AG09319 (cell line): ENCODE results near the gene ATP6V1F.

Experiments used
- DNase-seq: peaks from one replicate; pipeline ENCODE4 v3.0.0-alpha.2; 2010; ENCODE audit warnings: low read depth; ENCODE audit errors: extremely low read depth
- CTCF ChIP-seq: IDR thresholded peaks from 2 replicates; pipeline ENCODE4 v1.5.1; 2011; ENCODE audit warnings: low read depth, mild to moderate bottlenecking, inconsistent platforms, low read length, moderate library complexity

Gene ATP6V1F

GRCh38 chr7:128883622-128884448 lies 21.2 kb downstream of the ATP6V1F start:
- DNase-seq = no peak
- TF ChIP-seq CTCF = peak; percentile 89

- TF ChIP-seq CTCF = no peak
- DNase-seq = no peak
Observed at GRCh38 chr7:128884561-128885369, 22.1 kb downstream of the ATP6V1F start.

- TF ChIP-seq CTCF = no peak
- no peak for DNase-seq
Observed at GRCh38 chr7:128885370-128886187, 22.9 kb downstream of the ATP6V1F start.

- DNase-seq = no peak
- no peak for TF ChIP-seq CTCF
Observed at GRCh38 chr7:128886391-128887168, 23.9 kb downstream of the ATP6V1F start.

- no peak for DNase-seq
- no peak for TF ChIP-seq CTCF
Observed at GRCh38 chr7:128887169-128888038, 24.7 kb downstream of the ATP6V1F start.
